CD4-positive, alpha-beta T cell treated with Interleukin-17A for 1 hour (primary cell): ENCODE data around the gene GALNT12.

ENCODE experiments used
- DNase-seq: peaks from one replicate; pipeline ENCODE4 v3.0.0-alpha.2; 2020

Gene GALNT12

GRCh38 chr9:98882569-98882923, 75.1 kb downstream of the GALNT12 start:
- DNase-seq = no peak

- no peak for DNase-seq
These were observed 75.8 kb downstream of the GALNT12 start for GRCh38 chr9:98883276-98883675.

GRCh38 chr9:98884849-98885248, 77.4 kb downstream of the GALNT12 start:
- DNase-seq = no peak

- DNase-seq = no peak
These were observed 78.3 kb downstream of the GALNT12 start for GRCh38 chr9:98885575-98886295.

- DNase-seq = no peak
These were observed 79.3 kb downstream of the GALNT12 start for GRCh38 chr9:98886691-98887229.

GRCh38 chr9:98887918-98888510, 80.5 kb downstream of the GALNT12 start:
- no peak for DNase-seq

GRCh38 chr9:98888801-98889421, 81.4 kb downstream of the GALNT12 start:
- no peak for DNase-seq

GRCh38 chr9:98890256-98890655, 82.8 kb downstream of the GALNT12 start:
- no peak for DNase-seq

- no peak for DNase-seq
These were observed 84.8 kb downstream of the GALNT12 start for GRCh38 chr9:98892288-98892687.

- DNase-seq = no peak
These were observed 85.2 kb downstream of the GALNT12 start for GRCh38 chr9:98892690-98893089.

- no peak for DNase-seq
These were observed 86.7 kb downstream of the GALNT12 start for GRCh38 chr9:98894171-98894570.

- DNase-seq = no peak
These were observed 87.3 kb downstream of the GALNT12 start for GRCh38 chr9:98894761-98895160.

- DNase-seq = no peak
These were observed 89.2 kb downstream of the GALNT12 start for GRCh38 chr9:98896632-98897031.

- DNase-seq = no peak
These were observed 90.3 kb downstream of the GALNT12 start for GRCh38 chr9:98897745-98898144.

GRCh38 chr9:98899408-98900056, 92.1 kb downstream of the GALNT12 start:
- DNase-seq = no peak
